IgD-negative memory B cell (primary cell): Measurements from ENCODE around the gene TEAD1. TPM values are rescaled to one million over a fixed set of nuclear protein-coding genes. Genes with fewer than 3 reads are reported as not detected.

Source experiments
- H3K27ac Mint-ChIP-seq, 3 donors: one replicate each; pipeline ENCODE4 v1.8.0; 2020 to 2022; ENCODE audit warnings: mild to moderate bottlenecking in 3 of 3, mixed read lengths in 3 of 3, moderate library complexity in 1 of 3
- H3K27me3 Mint-ChIP-seq: one replicate; pipeline ENCODE4 v1.8.0; 2021; ENCODE audit warnings: mixed read lengths
- H3K36me3 Mint-ChIP-seq: one replicate; pipeline ENCODE4 v1.8.0; 2020; ENCODE audit warnings: mild to moderate bottlenecking, mixed read lengths
- H3K4me1 Mint-ChIP-seq, 3 donors: one replicate each; pipeline ENCODE4 v1.8.0; 2020 to 2022; ENCODE audit warnings: mixed read lengths in 3 of 3, mild to moderate bottlenecking in 1 of 3
- H3K4me3 Mint-ChIP-seq, 4 donors: one replicate each; pipeline ENCODE4 v1.8.0; 2020 to 2022; ENCODE audit warnings: mild to moderate bottlenecking in 4 of 4, mixed read lengths in 4 of 4, moderate library complexity in 3 of 4
- H3K9me3 Mint-ChIP-seq, 3 donors: one replicate each; pipeline ENCODE4 v1.8.0; 2020 to 2021; ENCODE audit warnings: mixed read lengths in 3 of 3, mild to moderate bottlenecking in 1 of 3
- polyA plus RNA-seq: library from polyadenylated mRNA; unstranded; fragments of 300-500 nt; fragmentation: Illumina TruSeq; gene quantifications from one replicate; pipeline ENCODE4 v1.2.3, GENCODE V29; 2021

The TEAD1 gene
- polyA plus RNA-seq, 1 donor from 2014 or later = not detected

- H3K4me3 Mint-ChIP-seq = no peak overlapping the region
- no peaks in the 10 kb centered on the region for H3K9me3 Mint-ChIP-seq
- peaks cover 0 to 1% (median 0%) of the 10 kb centered on the region in 3 donors for H3K4me1 Mint-ChIP-seq
- peaks cover 9% of the 10 kb centered on the region for H3K27me3 Mint-ChIP-seq
- H3K27ac Mint-ChIP-seq = no peak overlapping the region
- no peaks in the 10 kb centered on the region for H3K36me3 Mint-ChIP-seq
Observed at GRCh38 chr11:12966002-12966401, 291.8 kb downstream of the TEAD1 start.

- peaks cover 6% of the 10 kb centered on the region for H3K27me3 Mint-ChIP-seq
- peaks cover 0 to 1% (median 0%) of the 10 kb centered on the region in 3 donors for H3K4me1 Mint-ChIP-seq
- H3K36me3 Mint-ChIP-seq = peaks cover 2% of the 10 kb centered on the region
- peak overlapping the region in 1 of 3 donors; percentile 5 for H3K27ac Mint-ChIP-seq
- no peaks in the 10 kb centered on the region for H3K9me3 Mint-ChIP-seq
- H3K4me3 Mint-ChIP-seq = no peak overlapping the region
Observed at GRCh38 chr11:12968101-12968500, 293.9 kb downstream of the TEAD1 start.

- Mint-ChIP-seq H3K27me3 (peaks cover 5% of the 10 kb centered on the region), H3K4me3 (no peak overlapping the region), H3K27ac (no peak overlapping the region), H3K9me3 (no peaks in the 10 kb centered on the region), H3K4me1 (peaks cover 0 to 1% (median 0%) of the 10 kb centered on the region in 3 donors), H3K36me3 (peaks cover 2% of the 10 kb centered on the region)
Observed at GRCh38 chr11:12968826-12969225, 294.6 kb downstream of the TEAD1 start.

- Mint-ChIP-seq H3K27me3 (peaks cover 2% of the 10 kb centered on the region), H3K9me3 (no peaks in the 10 kb centered on the region), H3K36me3 (peaks cover 2% of the 10 kb centered on the region), H3K4me3 (no peak overlapping the region), H3K27ac (no peak overlapping the region), H3K4me1 (no peaks in the 10 kb centered on the region)
Observed at GRCh38 chr11:12971955-12972354, 297.7 kb downstream of the TEAD1 start.

GRCh38 chr11:12973528-12974181 lies 299.4 kb downstream of the TEAD1 start:
- Mint-ChIP-seq H3K4me3 (no peak overlapping the region), H3K9me3 (no peaks in the 10 kb centered on the region), H3K4me1 (no peaks in the 10 kb centered on the region), H3K27ac (no peak overlapping the region), H3K36me3 (peaks cover 2% of the 10 kb centered on the region), H3K27me3 (peaks cover 6% of the 10 kb centered on the region)

- no peak overlapping the region for H3K27ac Mint-ChIP-seq
- peaks cover 2% of the 10 kb centered on the region for H3K36me3 Mint-ChIP-seq
Observed at GRCh38 chr11:12975195-12975594, 301.0 kb downstream of the TEAD1 start.

GRCh38 chr11:12979928-12980689 lies 305.9 kb downstream of the TEAD1 start:
- Mint-ChIP-seq H3K4me1 (no peaks in the 10 kb centered on the region), H3K27me3 (peaks cover 4% of the 10 kb centered on the region), H3K9me3 (no peaks in the 10 kb centered on the region), H3K4me3 (no peak overlapping the region), H3K27ac (no peak overlapping the region), H3K36me3 (no peaks in the 10 kb centered on the region)

More at GRCh38 chr11:12975195-12975594, 301.0 kb downstream of the TEAD1 start:
- peaks cover 6% of the 10 kb centered on the region for H3K27me3 Mint-ChIP-seq
- H3K9me3 Mint-ChIP-seq = no peaks in the 10 kb centered on the region
- H3K4me1 Mint-ChIP-seq = no peaks in the 10 kb centered on the region
- H3K4me3 Mint-ChIP-seq = no peak overlapping the region

GRCh38 chr11:12981676-12982522 lies 307.7 kb downstream of the TEAD1 start:
- Mint-ChIP-seq H3K4me1 (no peaks in the 10 kb centered on the region), H3K9me3 (no peaks in the 10 kb centered on the region), H3K27ac (no peak overlapping the region), H3K4me3 (no peak overlapping the region), H3K36me3 (no peaks in the 10 kb centered on the region), H3K27me3 (peaks cover 9% of the 10 kb centered on the region)

GRCh38 chr11:12983336-12983735 lies 309.1 kb downstream of the TEAD1 start:
- Mint-ChIP-seq H3K36me3 (no peaks in the 10 kb centered on the region), H3K4me1 (no peaks in the 10 kb centered on the region), H3K27ac (no peak overlapping the region), H3K4me3 (no peak overlapping the region), H3K9me3 (no peaks in the 10 kb centered on the region), H3K27me3 (peaks cover 5% of the 10 kb centered on the region)

GRCh38 chr11:12986194-12986898 lies 312.1 kb downstream of the TEAD1 start:
- Mint-ChIP-seq H3K4me1 (no peaks in the 10 kb centered on the region), H3K27me3 (peaks cover 5% of the 10 kb centered on the region), H3K9me3 (no peaks in the 10 kb centered on the region), H3K4me3 (no peak overlapping the region), H3K27ac (no peak overlapping the region), H3K36me3 (no peaks in the 10 kb centered on the region)

- Mint-ChIP-seq H3K36me3 (no peaks in the 10 kb centered on the region), H3K4me3 (no peak overlapping the region), H3K4me1 (no peaks in the 10 kb centered on the region), H3K27ac (no peak overlapping the region), H3K9me3 (peaks cover 0 to 2% (median 0%) of the 10 kb centered on the region in 3 donors), H3K27me3 (peaks cover 5% of the 10 kb centered on the region)
Observed at GRCh38 chr11:12989428-12990161, 315.4 kb downstream of the TEAD1 start.

- H3K9me3 Mint-ChIP-seq = peaks cover 0 to 2% (median 0%) of the 10 kb centered on the region in 3 donors
- H3K4me1 Mint-ChIP-seq = no peaks in the 10 kb centered on the region
- no peaks in the 10 kb centered on the region for H3K36me3 Mint-ChIP-seq
- H3K27me3 Mint-ChIP-seq = peaks cover 5% of the 10 kb centered on the region
- H3K27ac Mint-ChIP-seq = no peak overlapping the region
- no peak overlapping the region for H3K4me3 Mint-ChIP-seq
Observed at GRCh38 chr11:12990162-12990480, 315.9 kb downstream of the TEAD1 start.

GRCh38 chr11:12991426-12991825 lies 317.2 kb downstream of the TEAD1 start:
- no peak overlapping the region for H3K27ac Mint-ChIP-seq

GRCh38 chr11:12993626-12994025 lies 319.4 kb downstream of the TEAD1 start:
- H3K36me3 Mint-ChIP-seq = no peaks in the 10 kb centered on the region
- no peak overlapping the region for H3K27ac Mint-ChIP-seq
- no peaks in the 10 kb centered on the region for H3K4me1 Mint-ChIP-seq
- no peaks in the 10 kb centered on the region for H3K27me3 Mint-ChIP-seq
- no peak overlapping the region for H3K4me3 Mint-ChIP-seq
- H3K9me3 Mint-ChIP-seq = peaks cover 0 to 2% (median 0%) of the 10 kb centered on the region in 3 donors

More at GRCh38 chr11:12991426-12991825, 317.2 kb downstream of the TEAD1 start:
- Mint-ChIP-seq H3K4me3 (no peak overlapping the region), H3K9me3 (peaks cover 0 to 2% (median 0%) of the 10 kb centered on the region in 3 donors), H3K4me1 (no peaks in the 10 kb centered on the region), H3K36me3 (no peaks in the 10 kb centered on the region), H3K27me3 (no peaks in the 10 kb centered on the region)
